Heart left ventricle (tissue), 16 donors: ENCODE measurements around the gene FUBP3. TPM values are rescaled to one million over a fixed set of nuclear protein-coding genes. Genes with fewer than 3 reads are reported as not detected.

Source experiments
- ATAC-seq, 4 donors: fragments of 200-7000 bp; cut with Tn5 transposase; one replicate each; pipeline ENCODE4 v1.9.1; 2020 to 2022; ENCODE audit warnings: moderate library complexity in 4 of 4, mild to moderate bottlenecking in 3 of 4, moderate number of reproducible peaks in 1 of 4
- DNase-seq, 5 donors: peaks; one replicate each; pipeline ENCODE4 v3.0.0-alpha.2; 2020
- H3K27ac ChIP-seq, 12 donors: fragments of 200-600 bp; sonication (generic) in 4 of 12; one replicate each; pipeline versions ENCODE4 v1.5.0 to v1.8.0; 2016 to 2022; ENCODE audit warnings: mild to moderate bottlenecking in 2 of 12
- H3K27me3 ChIP-seq, 9 donors: fragments of 200-600 bp; sonication (generic) in 2 of 9; one replicate each; pipeline versions ENCODE4 v1.5.1 to v1.8.0; 2016 to 2022; ENCODE audit warnings: mild to moderate bottlenecking in 3 of 9
- H3K36me3 ChIP-seq, 9 donors: fragments of 200-600 bp; sonication (generic) in 2 of 9; one replicate each; pipeline versions ENCODE4 v1.5.0 to v1.8.0; 2018 to 2022; ENCODE audit warnings: mild to moderate bottlenecking in 2 of 9
- H3K4me1 ChIP-seq, 12 donors: fragments of 200-600 bp; sonication (generic) in 4 of 12; one replicate each; pipeline versions ENCODE4 v1.5.0 to v1.8.0; 2016 to 2022; ENCODE audit warnings: mild to moderate bottlenecking in 3 of 12
- H3K4me3 ChIP-seq, 12 donors: fragments of 200-600 bp; sonication (generic) in 4 of 12; one replicate each; pipeline versions ENCODE4 v1.5.0 to v1.8.0; 2017 to 2022; ENCODE audit warnings: mild to moderate bottlenecking in 9 of 12, moderate library complexity in 4 of 12
- H3K9me3 ChIP-seq, 12 donors: fragments of 200-600 bp; sonication (generic) in 4 of 12; one replicate each; pipeline versions ENCODE4 v1.5.0 to v1.8.0; 2016 to 2022; ENCODE audit warnings: mild to moderate bottlenecking in 1 of 12
- CTCF ChIP-seq, 12 donors: fragments of 200-600 bp; sonication (generic) in 4 of 12; IDR thresholded peaks; one replicate each; pipeline versions ENCODE4 v1.5.0 to v1.8.0; 2018 to 2022; ENCODE audit warnings: antibody characterized with exemption in 12 of 12, mild to moderate bottlenecking in 5 of 12
- POLR2A ChIP-seq, 2 donors: fragments of 450-650 bp; IDR thresholded peaks; one replicate each; pipeline ENCODE4 v1.6.1; 2017; ENCODE audit warnings: antibody characterized with exemption in 2 of 2, mild to moderate bottlenecking in 2 of 2, moderate library complexity in 2 of 2
- WGBS, 4 donors: extraction: QIAGEN DNeasy Blood & Tissue Kit in 2 of 4; methylation state at CpG; one replicate each; pipeline versions ENCODE4 v1.1.5 to v1.1.7; 2013 to 2018; 5-methylcytosine and 5-hydroxymethylcytosine counted together
- intact Hi-C, 10 donors: fragments of 100-400 bp; cut with DNase I; formaldehyde crosslinking; loops; one replicate each; pipeline versions ENCODE4 v1.11.1 to v1.14.2; 2022
- polyA plus RNA-seq, 2 donors: library from polyadenylated mRNA; stranded (reverse); fragments of 200-250 nt; gene quantifications; one replicate each; pipeline ENCODE4 v1.2.3, GENCODE V29; 2013
- total RNA-seq, 9 donors: library from RNA; depleted of rRNA in 2 of 9; stranded (reverse); fragments of >200 nt in 2 of 9; fragmentation: NEBNext Ultra II Directional in 3 of 9; extraction: Animal tissue kit (Norgen Biotek cat#: 25700) in 3 of 9; gene quantifications; one replicate each; pipeline versions ENCODE4 v1.1.0 to v1.2.4, GENCODE V29; 2016 to 2023
- donor health status: ischemic (EF 13 %, LVEDD 7.1; RV severe dilation, severe dysfunction).
- donor health status: healthy with polysubstance abuse.
- donor health status: DM: no; HTN: yes; CAD: no.
- donor health status: DM: no; HTN: no; CAD: no.
- donor health status: ischemic (EF 25% LVEDD 6.9; RV normal size, moderate dysfunction).
- donor health status: ischemic (EF 25% LVEDD 5.7; RV mildly dilated, moderate dysfunction).
- donor health status: healthy.
- donor health status: DM: yes; HTN: yes; CAD: no.
- donor health status: ischemic (EF 35%, LVEDD 5.7; RV mildly dilated, moderate dysfunction).
- donor health status: nonischemic (EF 11% LVEDD 7.7; RV severe dilation, severe dysfunction).
- donor health status: DM: yes; HTN: yes; CAD: no.
- donor health status: PGD.
- donor health status: ischemic (EF 29% LVEDD 5.4; RV normal size, mild dysfunction).
- donor health status: nonischemic (EF 23%, LVEDD 6.1; RV moderate dilation, normal function).

Gene FUBP3
- total and polyA plus RNA-seq, 11 donors = 14.4 to 39.5 (median 24.8) TPM

GRCh38 chr9:130608554-130609134 is 29.3 kb downstream of the FUBP3 start:
- Histone ChIP-seq H3K4me1 (peaks cover 0 to 40% (median 10%) of the 10 kb centered on the region in 12 donors), H3K9me3 (no peaks in the 10 kb centered on the region), H3K4me3 (no peak overlapping the region), H3K36me3 (peaks cover 0 to 59% (median 33%) of the 10 kb centered on the region in 9 donors), H3K27me3 (no peaks in the 10 kb centered on the region), H3K27ac (peak overlapping the region in 7 of 12 donors; percentile 11 to 71 (median 27))
- intact Hi-C loops = no loop called here
- DNase-seq (no peak), ATAC-seq (peak in 2 of 4 donors; percentile 60 to 71)
- WGBS, 4 donors = 49 to 61% (median 56%) methylated on average over 6 of the region's 6 CpGs
- no peak for TF ChIP-seq POLR2A (IDR thresholded peaks at IDR 0.05)
- no peak for TF ChIP-seq CTCF (IDR thresholded peaks at IDR 0.05)

GRCh38 chr9:130609163-130609562 is 29.8 kb downstream of the FUBP3 start:
- Histone ChIP-seq H3K9me3 (no peaks in the 10 kb centered on the region), H3K4me1 (peaks cover 0 to 40% (median 10%) of the 10 kb centered on the region in 12 donors), H3K4me3 (no peak overlapping the region), H3K36me3 (peaks cover 0 to 59% (median 39%) of the 10 kb centered on the region in 9 donors), H3K27ac (peak overlapping the region in 5 of 12 donors; percentile 11 to 71 (median 19)), H3K27me3 (no peaks in the 10 kb centered on the region)
- intact Hi-C loops = no loop called here
- TF ChIP-seq CTCF (IDR thresholded peaks at IDR 0.05) (no peak), POLR2A (IDR thresholded peaks at IDR 0.05) (no peak)
- 77 to 88% (median 80%) methylated on average over 8 to 9 of the region's 9 CpGs for WGBS, 4 donors
- ATAC-seq (no peak), DNase-seq (no peak)

- 56 to 62% (median 59%) methylated on average over 8 of the region's 8 CpGs for WGBS, 4 donors
- intact Hi-C loops = no loop called here
- Histone ChIP-seq H3K27me3 (no peaks in the 10 kb centered on the region), H3K27ac (peak overlapping the region in 5 of 12 donors; percentile 3 to 51 (median 31)), H3K36me3 (peaks cover 0 to 72% (median 58%) of the 10 kb centered on the region in 9 donors), H3K4me3 (no peak overlapping the region), H3K4me1 (peaks cover 0 to 40% (median 10%) of the 10 kb centered on the region in 12 donors), H3K9me3 (no peaks in the 10 kb centered on the region)
- TF ChIP-seq CTCF (IDR thresholded peaks at IDR 0.05) = no peak
- TF ChIP-seq POLR2A (IDR thresholded peaks at IDR 0.05) = no peak
- DNase-seq (peak in 2 of 5 donors; percentile 41 to 51), ATAC-seq (peak; percentile 70 to 87 (median 78))
Measured at GRCh38 chr9:130610862-130611707, 31.7 kb downstream of the FUBP3 start.

GRCh38 chr9:130616451-130616850 is 37.1 kb downstream of the FUBP3 start:
- H3K9me3 ChIP-seq = no peaks in the 10 kb centered on the region
- H3K27ac ChIP-seq = no peak overlapping the region
- no peak overlapping the region for H3K4me3 ChIP-seq
- no peaks in the 10 kb centered on the region for H3K27me3 ChIP-seq
- peaks cover 0 to 7% (median under 1%) of the 10 kb centered on the region in 12 donors for H3K4me1 ChIP-seq
- 72 to 81% (median 77%) methylated on average over 10 of the region's 10 CpGs for WGBS, 4 donors
- ATAC-seq (peak in 3 of 4 donors; percentile 16 to 73 (median 65)), DNase-seq (no peak)
- TF ChIP-seq CTCF (IDR thresholded peaks at IDR 0.05) = no peak
- no peak for TF ChIP-seq POLR2A (IDR thresholded peaks at IDR 0.05)
- peaks cover 2 to 100% (median 94%) of the 10 kb centered on the region in 9 donors for H3K36me3 ChIP-seq
- intact Hi-C loops = no loop called here
